HL-60 (cell line): ENCODE results near the gene FOXRED2.

ENCODE experiments used
- DNase-seq, 2 experiments: peaks; one replicate each; pipeline ENCODE4 v3.0.0-alpha.2; 2010 to 2020; ENCODE audit warnings: low read depth in 1 of 2, low spot score in 1 of 2
- H3K27ac ChIP-seq: fragments of 250-450 bp; sonication (Bioruptor Pico); replicated peaks from 2 replicates; pipeline ENCODE4 v1.5.1; 2020; ENCODE audit warnings: mild to moderate bottlenecking, moderate library complexity
- H3K27me3 ChIP-seq: fragments of 250-450 bp; sonication (Bioruptor Pico); 2 replicates; pipeline ENCODE4 v1.5.1; 2021; ENCODE audit warnings: mild to moderate bottlenecking, moderate library complexity; ENCODE audit not compliant: insufficient read depth, poor library complexity, severe bottlenecking
- H3K4me3 ChIP-seq: replicated peaks from 2 replicates; pipeline ENCODE4 v1.5.1; 2011; ENCODE audit warnings: mild to moderate bottlenecking, control low read depth, low read length; ENCODE audit not compliant: insufficient read depth
- GABPA ChIP-seq: IDR thresholded peaks from 2 replicates; pipeline ENCODE4 v1.6.1; 2012; ENCODE audit warnings: low read depth
- POLR2AphosphoS5 ChIP-seq: IDR thresholded peaks from 2 replicates; pipeline ENCODE4 v1.6.1; 2012; ENCODE audit warnings: low read depth
- REST ChIP-seq: IDR thresholded peaks from 2 replicates; pipeline ENCODE4 v1.6.1; 2012; ENCODE audit warnings: low read depth; ENCODE audit not compliant: insufficient replicate concordance
- SPI1 ChIP-seq: IDR thresholded peaks from 2 replicates; pipeline ENCODE4 v1.6.1; 2012; ENCODE audit warnings: low read depth, mild to moderate bottlenecking, borderline replicate concordance
- TF ChIP-seq, protein P1 (sequence below): IDR thresholded peaks from one replicate; pipeline ENCODE4 v1.5.1; 2011; ENCODE audit warnings: low read length, control low read depth, inconsistent platforms; ENCODE audit not compliant: insufficient read depth

Gene FOXRED2

GRCh38 chr22:36475341-36475740, 31.5 kb downstream of the FOXRED2 start:
- Histone ChIP-seq H3K4me3 (no peak overlapping the region), H3K27me3 (no peaks in the 10 kb centered on the region), H3K27ac (no peak overlapping the region)
- no peak for DNase-seq
- TF ChIP-seq SPI1 (no peak), REST (no peak)
- TF ChIP-seq, protein P1, sequence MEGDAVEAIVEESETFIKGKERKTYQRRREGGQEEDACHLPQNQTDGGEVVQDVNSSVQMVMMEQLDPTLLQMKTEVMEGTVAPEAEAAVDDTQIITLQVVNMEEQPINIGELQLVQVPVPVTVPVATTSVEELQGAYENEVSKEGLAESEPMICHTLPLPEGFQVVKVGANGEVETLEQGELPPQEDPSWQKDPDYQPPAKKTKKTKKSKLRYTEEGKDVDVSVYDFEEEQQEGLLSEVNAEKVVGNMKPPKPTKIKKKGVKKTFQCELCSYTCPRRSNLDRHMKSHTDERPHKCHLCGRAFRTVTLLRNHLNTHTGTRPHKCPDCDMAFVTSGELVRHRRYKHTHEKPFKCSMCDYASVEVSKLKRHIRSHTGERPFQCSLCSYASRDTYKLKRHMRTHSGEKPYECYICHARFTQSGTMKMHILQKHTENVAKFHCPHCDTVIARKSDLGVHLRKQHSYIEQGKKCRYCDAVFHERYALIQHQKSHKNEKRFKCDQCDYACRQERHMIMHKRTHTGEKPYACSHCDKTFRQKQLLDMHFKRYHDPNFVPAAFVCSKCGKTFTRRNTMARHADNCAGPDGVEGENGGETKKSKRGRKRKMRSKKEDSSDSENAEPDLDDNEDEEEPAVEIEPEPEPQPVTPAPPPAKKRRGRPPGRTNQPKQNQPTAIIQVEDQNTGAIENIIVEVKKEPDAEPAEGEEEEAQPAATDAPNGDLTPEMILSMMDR = no peak

- Histone ChIP-seq H3K4me3 (no peak overlapping the region), H3K27ac (no peak overlapping the region), H3K27me3 (no peaks in the 10 kb centered on the region)
- DNase-seq = no peak
- TF ChIP-seq SPI1 (no peak), REST (no peak), GABPA (no peak), POLR2AphosphoS5 (no peak)
- TF ChIP-seq, protein P1 = no peak
These were observed 34.2 kb downstream of the FOXRED2 start for GRCh38 chr22:36472689-36473088.

DNA sequence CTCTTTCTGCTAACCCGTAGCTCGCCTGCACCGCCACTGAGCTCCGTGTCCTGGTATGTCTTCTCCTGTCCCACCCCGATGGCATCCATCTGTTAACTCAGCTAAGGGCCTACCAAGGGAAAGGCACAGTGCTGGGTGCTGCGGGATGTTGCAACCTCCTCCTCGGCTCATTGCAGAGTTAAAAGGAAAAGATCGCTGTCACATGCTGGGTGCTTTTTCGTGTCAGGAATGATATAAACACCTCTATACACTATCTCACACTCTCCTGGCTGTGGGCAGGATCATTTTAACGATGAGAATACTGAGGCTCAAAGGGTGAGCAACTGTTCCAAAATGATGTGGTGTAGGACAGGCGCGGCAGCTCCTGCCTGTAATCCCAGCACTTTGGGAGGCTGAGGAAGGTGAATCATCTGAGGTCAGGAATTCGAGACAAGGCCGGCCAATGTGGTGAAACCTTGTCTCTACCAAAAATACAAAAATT, 35.5 kb downstream of the FOXRED2 start:
- no peaks in the 10 kb centered on the region for H3K27me3 ChIP-seq
- DNase-seq = no peak
- H3K27ac ChIP-seq = no peak overlapping the region
- H3K4me3 ChIP-seq = no peak overlapping the region
- 0 out of 2 replicates have a peak, but pooled peaks have one; percentile 22 for TF ChIP-seq POLR2AphosphoS5
- TF ChIP-seq, protein P1 = no peak

DNA sequence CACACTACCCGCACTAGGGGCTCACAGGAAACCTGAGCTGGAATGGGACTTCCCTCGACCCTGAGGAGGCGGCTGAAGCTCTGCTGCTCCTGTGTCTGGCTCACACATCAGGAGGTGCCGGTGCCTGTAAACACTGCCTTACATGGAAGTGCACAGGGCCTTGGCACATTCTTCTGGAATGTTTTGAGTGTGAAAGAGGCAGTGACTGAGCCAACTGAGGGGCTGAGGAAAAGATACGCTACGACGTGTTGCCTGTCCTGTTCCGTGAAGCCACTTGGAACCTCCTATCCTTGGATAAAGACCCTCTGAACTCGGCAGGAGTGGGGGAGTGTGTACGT, 35.9 kb downstream of the FOXRED2 start:
- TF ChIP-seq POLR2AphosphoS5 (peak; percentile 36; the same call in 1 of the 2 replicates), REST (no peak)
- DNase-seq = no peak
- H3K27me3 ChIP-seq = no peaks in the 10 kb centered on the region
- H3K4me3 ChIP-seq = no peak overlapping the region
- H3K27ac ChIP-seq = no peak overlapping the region
